GM18508 (cell line): ENCODE results near the gene DNAH5.

ENCODE experiments used
- ATAC-seq: cut with Tn5 transposase; IDR thresholded peaks from one replicate; pipeline ENCODE4 v1.9.1; 2021; ENCODE audit warnings: moderate number of reproducible peaks; ENCODE audit not compliant: insufficient read depth, unreplicated experiment

The DNAH5 gene

DNA sequence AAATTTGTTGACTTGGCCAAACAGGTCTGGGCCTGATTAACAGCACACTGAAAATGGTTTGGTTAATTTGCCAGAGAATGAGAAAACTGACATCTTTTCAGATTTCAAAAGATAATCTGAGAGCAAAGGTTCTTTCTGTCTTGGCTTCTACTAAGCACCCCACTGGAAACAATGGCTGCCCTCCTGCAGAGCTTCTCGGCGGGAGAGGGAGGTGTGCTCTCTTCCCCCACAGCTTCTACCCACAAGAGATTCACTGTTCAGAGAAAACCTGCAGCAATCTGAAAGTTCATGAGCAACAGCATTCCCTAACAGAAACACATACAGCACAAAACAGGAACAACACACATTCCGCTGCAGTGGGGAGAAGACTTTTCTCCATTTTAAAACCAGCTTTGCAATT lies 3.0 kb downstream of the DNAH5 start:
- ATAC-seq, result no peak

DNA sequence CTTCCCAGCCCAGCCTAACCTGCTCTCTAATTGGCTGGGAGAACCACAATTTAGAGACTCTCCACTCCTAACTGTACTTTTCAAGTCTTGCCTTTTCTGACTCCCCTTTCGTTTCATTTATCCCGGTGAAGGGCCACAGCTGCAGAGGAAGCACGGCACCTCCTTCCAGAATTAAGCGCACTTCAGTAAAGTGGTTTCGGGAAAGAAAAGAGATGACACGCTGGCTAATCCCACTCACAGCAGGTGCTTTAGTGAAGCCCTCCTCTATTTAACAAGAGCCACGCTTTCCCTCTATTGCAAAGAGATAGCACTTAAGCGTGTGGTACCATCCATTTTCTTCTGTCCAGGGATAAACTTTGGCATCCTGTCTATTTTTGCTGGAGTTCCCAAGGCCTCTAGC lies 4.8 kb downstream of the DNAH5 start:
- ATAC-seq, result no peak

DNA sequence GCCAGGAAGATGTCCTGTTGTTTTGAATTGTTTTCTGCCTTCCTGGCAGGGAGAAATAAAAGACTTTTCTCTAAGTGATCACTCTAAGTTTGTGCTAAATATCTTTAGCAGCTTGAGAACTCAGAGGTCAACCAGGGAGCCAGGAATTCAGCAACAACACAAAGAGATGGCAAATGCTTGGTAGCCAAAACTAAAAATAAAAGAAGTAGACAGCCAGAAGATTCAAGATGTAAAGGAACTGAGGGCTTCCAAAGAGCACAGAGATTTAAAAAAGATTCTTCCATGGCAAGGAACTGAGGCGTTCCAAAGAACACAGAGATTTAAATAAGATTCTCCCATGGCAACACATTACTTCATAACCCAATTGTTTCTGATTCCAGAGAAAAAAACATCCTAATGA lies 9.6 kb downstream of the DNAH5 start:
- no peak for ATAC-seq

DNA sequence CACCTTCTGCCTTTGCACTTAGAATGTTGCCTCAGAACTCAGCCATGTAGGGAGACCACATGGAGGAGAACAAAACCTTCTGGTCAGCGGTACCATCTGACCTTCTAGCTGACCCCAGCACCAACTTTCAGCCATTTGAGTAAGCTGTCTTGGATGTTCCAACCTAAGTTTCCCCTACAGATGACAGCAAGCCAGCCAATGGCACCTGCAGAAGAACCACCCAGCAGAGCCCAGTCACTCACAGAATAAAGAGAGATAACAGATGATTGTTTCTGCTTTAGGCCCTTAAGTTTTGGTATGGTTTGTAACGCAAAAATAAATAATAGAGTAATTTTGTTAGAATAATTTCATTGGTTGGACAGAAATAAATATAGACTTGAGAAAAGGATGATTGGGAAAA lies 10.4 kb downstream of the DNAH5 start:
- ATAC-seq, result no peak

GRCh38 chr5:13932561-13932960 lies 11.9 kb downstream of the DNAH5 start:
- ATAC-seq, result no peak

- no peak for ATAC-seq
These were observed 12.5 kb downstream of the DNAH5 start for GRCh38 chr5:13932011-13932410.

- no peak for ATAC-seq
These were observed 13.8 kb downstream of the DNAH5 start for GRCh38 chr5:13930541-13931171.

DNA sequence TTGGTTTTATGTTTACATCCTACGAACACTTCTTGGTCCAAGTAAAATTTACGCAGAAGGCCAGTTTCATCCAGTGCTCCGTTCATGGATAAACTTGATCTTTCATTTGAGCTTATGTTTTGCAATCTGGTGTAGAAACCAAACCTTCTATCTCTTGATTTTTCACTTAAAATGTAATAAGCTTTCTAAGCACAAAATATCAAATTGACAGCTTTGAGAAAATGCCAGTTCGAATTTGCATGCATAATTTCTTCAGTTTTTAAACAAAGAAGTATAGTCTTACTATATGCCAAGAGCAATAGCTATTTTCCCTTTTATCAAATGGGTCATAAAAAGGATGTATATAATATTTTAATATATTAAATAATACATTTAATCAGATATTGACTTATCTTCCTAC lies 17.8 kb downstream of the DNAH5 start:
- no peak for ATAC-seq

DNA sequence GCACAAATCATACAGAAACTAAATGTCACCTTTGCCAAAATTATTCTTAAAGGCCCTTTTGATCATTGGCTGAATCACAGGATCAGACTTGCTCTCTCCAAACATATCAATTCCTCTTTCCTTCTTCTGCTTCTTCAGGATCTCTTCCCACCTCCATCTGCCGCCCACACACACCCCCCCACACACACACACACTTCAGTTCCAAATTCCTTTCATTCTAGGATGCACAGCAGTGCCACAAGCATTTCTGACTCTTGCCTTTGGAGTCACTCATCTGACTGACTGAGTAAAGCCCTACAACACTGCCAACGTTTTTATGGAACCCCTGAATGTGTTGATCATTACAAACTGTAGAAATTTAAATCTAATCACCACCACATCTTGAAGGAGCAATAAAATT lies 22.9 kb downstream of the DNAH5 start:
- no peak for ATAC-seq

GRCh38 chr5:13919786-13920185 lies 24.7 kb downstream of the DNAH5 start:
- ATAC-seq, result no peak

DNA sequence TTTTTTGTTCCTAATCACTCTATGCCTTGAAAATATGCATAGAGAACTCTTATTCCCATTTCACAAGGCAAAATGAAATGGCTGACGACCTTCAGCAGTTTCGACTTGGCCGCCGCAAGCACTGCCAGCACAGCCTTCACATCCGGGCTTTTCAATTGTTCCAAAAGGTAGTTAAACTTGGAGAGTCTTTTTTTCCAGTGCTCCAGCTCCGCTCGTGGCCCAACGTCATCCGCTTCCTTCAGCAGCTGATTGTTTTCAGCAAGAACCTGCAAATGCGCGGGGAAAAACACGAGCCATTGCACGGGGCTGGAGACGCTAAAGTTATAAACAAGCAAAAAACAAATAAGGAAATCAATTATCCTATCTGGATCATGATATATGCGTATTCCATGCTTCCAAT lies 25.4 kb downstream of the DNAH5 start:
- ATAC-seq, result no peak

DNA sequence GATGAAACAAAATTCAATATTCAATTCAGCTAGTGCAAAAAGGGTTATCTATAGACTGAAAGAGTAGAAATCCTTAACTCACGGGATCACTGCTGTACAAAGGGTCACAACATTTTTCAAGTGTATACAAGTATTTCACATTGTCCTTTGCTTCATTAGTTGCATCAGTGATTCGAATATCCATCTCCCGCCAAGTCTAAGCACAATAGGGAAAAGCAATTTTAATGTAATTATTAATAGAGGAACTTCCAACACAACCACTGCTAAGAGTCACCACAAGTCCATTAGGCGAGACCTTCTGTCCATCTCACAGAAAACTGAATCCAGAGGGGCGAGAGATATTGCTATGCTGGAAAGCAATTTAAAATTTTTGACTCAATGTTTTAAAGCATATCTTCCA lies 27.4 kb downstream of the DNAH5 start:
- ATAC-seq, result no peak

DNA sequence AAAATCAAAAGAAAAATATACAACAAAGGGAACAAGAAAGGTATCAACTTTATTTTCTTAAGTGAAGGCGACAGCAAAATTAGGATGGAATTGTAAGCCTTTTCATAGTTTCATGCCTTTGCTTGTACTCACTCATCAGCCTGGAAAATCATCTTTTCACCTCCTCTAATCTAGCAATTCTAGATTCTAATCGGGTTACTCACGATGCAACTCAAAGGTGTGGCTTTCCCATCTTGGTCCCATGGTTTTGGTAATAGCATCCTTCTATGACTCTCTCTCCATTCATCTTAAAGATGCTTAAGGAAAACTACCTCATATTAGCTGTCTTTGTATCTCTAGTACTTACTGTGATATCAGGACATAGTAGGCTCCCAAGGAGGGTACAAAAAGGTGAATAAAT lies 30.5 kb downstream of the DNAH5 start:
- no peak for ATAC-seq

GRCh38 chr5:13910637-13911288 lies 33.7 kb downstream of the DNAH5 start:
- ATAC-seq, result no peak

DNA sequence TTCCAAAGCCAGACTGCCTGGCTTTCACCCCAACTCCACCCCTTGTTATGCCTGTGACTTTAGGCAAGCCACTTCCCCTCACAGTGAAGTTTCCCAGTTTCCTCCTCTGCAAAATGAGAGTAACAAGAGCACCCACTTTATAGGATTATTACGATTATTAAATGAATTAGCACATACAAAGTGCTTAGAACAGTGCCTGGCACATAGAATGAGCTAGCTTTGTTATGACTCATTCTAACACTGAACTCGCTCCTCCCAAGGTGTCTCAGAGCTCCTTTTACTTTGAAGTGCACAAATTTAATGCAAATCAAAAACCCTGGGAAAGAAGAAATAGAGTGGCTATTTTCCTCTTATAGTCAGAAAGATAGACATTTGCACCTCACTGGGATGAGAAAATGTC lies 34.3 kb downstream of the DNAH5 start:
- no peak for ATAC-seq

- ATAC-seq, result no peak
These were observed 35.2 kb downstream of the DNAH5 start for GRCh38 chr5:13909271-13909670.

DNA sequence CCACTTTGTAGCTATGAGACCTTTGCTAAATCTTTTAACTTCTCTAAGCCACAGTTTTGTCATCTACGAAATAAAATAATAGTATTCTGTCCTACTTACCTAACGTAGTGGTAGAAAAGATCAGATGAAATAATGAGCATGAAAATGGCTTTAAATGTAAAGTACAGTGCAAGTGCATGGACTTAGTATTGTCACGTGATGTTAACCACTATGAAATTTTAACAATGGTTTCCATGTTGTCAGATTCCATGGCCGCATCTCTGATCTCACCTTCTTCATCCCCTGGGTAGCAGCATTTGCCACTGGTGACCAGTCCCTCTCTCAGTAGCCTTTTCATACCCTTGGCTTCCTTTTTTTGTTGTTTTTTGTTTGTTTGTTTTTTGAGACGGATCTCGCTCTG lies 45.9 kb downstream of the DNAH5 start:
- no peak for ATAC-seq

DNA sequence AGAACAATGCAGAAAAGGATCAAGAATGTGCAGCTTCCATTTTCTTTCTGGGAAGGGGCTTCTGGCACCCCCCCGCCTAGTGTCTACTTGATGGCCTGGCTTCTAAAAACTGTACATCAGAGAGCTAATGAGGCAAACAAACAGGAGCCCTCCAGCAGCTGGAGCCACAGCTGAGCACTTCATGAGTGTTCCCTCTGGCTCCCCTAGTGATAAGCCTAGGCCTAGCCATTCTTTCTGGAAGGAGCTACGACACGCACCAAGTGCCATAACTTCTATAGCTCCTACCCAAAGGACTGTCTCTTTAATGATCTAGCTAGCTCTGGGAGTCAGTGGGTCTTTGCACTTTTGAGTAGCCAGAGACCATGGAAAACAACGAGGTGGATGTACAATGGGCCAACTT lies 66.1 kb downstream of the DNAH5 start:
- ATAC-seq, result no peak

DNA sequence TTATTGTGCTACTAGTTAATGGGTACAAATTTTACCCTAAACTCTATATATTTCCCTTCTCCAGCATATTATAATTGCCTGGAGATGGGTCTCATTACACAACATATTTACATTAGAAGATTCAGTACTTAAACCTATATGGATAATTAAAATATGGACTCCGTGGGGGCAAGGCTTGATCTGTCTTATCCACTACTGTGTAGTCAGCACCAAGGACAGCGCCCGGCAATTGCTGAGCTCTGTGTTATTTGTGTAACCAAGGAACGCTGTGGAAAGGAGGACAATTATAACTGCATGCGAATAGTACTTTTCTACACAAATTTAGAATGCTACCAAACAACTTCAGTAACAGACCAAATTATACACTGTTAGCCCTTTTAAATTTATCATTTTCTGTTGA lies 77.7 kb downstream of the DNAH5 start:
- ATAC-seq, result no peak

DNA sequence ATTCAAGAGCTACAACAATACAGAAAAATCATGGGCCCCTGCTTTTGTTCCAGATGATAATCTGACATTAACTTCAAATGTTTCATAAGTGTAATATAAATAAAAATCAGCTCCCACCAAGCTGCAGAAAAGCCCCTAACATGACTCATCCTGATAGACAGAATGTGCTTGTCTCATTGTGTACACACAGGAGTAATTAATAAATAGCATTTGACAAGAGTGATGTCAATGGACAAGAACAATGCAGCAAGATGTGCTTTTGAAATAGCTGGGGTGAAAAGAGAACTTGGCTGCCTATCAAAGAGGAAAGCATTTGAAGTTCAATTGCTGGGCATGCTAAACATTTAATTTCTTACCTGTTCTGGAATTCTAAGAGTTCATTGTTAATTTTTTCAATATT lies 79.2 kb downstream of the DNAH5 start:
- no peak for ATAC-seq

DNA sequence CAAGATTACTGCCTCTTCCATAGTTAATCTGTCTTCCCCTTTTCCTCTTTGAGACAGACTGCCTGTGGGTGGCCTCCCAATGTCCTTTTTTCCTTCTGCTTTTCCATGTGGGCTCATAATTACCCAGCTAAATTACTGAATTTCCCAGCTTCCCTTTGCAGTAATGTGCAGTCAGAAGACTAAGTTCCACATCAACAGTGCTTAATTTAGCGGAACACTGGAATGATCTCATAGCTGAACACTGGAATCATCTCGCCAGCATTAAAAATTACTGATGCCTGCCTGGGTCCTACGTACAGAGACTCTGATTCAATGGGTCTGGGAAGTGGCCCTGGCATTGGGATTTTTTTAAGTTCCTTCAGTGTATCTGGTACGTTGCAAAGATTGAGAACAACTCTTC lies 84.3 kb downstream of the DNAH5 start:
- ATAC-seq, result no peak

GRCh38 chr5:13859270-13860065 lies 85.0 kb downstream of the DNAH5 start:
- ATAC-seq, result no peak
